GM12891 (cell line): ENCODE results near the gene LRP3.
"Not testable (repeated sequence)": the region's sequence is repeated elsewhere in the genome, so short reads cannot be mapped to it uniquely, and the experiment has no call there.

ENCODE experiments used
- DNase-seq: peaks from one replicate; pipeline ENCODE4 v3.0.0; 2011; ENCODE audit warnings: low spot score; ENCODE audit not compliant: insufficient read length
- FAIRE-seq: peaks from 2 replicates; lab custom pipeline; 2011; peaks lifted over from hg19 to GRCh38; lab: Jason Lieb, UNC
- PAX5 ChIP-seq: IDR thresholded peaks from 2 replicates; pipeline ENCODE4 v1.6.1; 2011; ENCODE audit warnings: low read length, moderate library complexity, mild to moderate bottlenecking; ENCODE audit not compliant: insufficient read depth, severe bottlenecking
- POLR2A ChIP-seq: IDR thresholded peaks from 2 replicates; pipeline ENCODE4 v1.6.1; 2011; ENCODE audit warnings: low read depth, low read length, control low read depth
- POLR2AphosphoS5 ChIP-seq: IDR thresholded peaks from 2 replicates; pipeline ENCODE4 v1.6.1; 2011; ENCODE audit warnings: low read depth, low read length, control low read depth
- POU2F2 ChIP-seq: IDR thresholded peaks from 2 replicates; pipeline ENCODE4 v1.6.1; 2011; ENCODE audit warnings: low read depth, mild to moderate bottlenecking, control low read depth, low read length, moderate library complexity
- SPI1 ChIP-seq: IDR thresholded peaks from 2 replicates; pipeline ENCODE4 v1.6.1; 2011; ENCODE audit warnings: low read depth, low read length, control low read depth
- TAF1 ChIP-seq: IDR thresholded peaks from 2 replicates; pipeline ENCODE4 v1.6.1; 2011; ENCODE audit warnings: low read depth, low read length, control low read depth

The LRP3 gene

GRCh38 chr19:33208371-33208895, 14.3 kb downstream of the LRP3 start:
- DNase-seq (no peak), FAIRE-seq (no peak)
- TF ChIP-seq SPI1 (no peak), TAF1 (no peak), POLR2A (no peak), POLR2AphosphoS5 (no peak), POU2F2 (no peak), PAX5 (no peak)

- DNase-seq (no peak), FAIRE-seq (no peak)
- TF ChIP-seq POLR2A: no peak
- no peak for TF ChIP-seq POLR2AphosphoS5
- TF ChIP-seq PAX5: no peak
- no peak for TF ChIP-seq SPI1
- no peak for TF ChIP-seq POU2F2
- TF ChIP-seq TAF1: no peak
Observed at GRCh38 chr19:33208904-33209849, 15.0 kb downstream of the LRP3 start.

DNA sequence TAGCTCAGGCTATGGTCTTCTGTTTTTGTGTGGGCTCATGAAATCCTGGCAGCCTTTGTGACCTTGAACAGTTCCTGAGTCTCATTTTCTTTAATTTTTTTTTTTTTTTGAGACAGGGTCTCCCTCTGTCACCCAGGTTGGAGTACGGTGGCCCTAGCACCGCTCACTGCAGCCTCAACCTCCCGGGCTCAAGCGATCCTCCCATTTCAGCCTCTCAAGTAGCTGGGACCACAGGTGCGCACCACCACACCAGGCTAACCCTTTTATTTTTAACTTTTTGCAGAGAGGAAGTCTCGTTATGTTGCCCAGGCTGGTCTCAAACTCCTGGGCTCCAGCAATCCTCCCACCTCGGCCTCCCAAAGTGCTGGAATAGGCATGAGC, 15.7 kb downstream of the LRP3 start:
- not testable (repeated sequence) for FAIRE-seq, DNase-seq

DNA sequence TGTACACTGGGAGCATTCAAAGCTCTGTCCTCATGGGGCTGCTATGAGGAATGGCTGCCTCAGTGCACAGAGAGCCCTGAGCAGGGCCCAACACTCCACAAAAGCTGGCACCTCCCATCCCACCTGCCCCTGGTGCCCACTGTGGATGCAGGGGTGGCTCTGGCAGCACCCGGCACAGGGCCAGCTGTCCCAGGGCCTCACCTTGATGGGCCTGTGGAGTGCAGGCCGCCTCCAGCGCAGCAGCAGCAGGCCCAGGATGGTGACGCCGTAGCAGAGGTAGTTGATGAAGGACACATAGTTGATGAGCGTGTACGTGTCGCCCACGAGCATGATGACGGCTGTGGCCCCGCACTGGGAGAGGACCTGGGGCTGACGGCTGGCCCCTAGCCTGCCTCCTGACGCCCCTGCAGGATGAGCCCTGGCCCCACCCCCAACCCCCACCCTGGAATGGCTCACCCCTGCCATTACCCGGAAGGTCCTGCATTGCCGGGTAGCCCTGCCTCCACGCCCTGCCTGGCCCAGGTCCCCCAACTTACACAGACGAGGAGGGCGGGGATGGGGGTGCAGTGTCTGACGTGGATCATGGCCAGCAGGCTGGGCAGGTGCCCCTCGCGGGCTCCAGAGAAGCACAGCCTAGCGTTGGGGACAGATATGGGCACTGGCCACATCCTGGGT, 16.3 kb downstream of the LRP3 start:
- DNase-seq (no peak), FAIRE-seq (no peak)
- TF ChIP-seq POLR2A: no peak
- no peak for TF ChIP-seq TAF1
- no peak for TF ChIP-seq SPI1
- no peak for TF ChIP-seq PAX5
- TF ChIP-seq POU2F2: no peak

DNA sequence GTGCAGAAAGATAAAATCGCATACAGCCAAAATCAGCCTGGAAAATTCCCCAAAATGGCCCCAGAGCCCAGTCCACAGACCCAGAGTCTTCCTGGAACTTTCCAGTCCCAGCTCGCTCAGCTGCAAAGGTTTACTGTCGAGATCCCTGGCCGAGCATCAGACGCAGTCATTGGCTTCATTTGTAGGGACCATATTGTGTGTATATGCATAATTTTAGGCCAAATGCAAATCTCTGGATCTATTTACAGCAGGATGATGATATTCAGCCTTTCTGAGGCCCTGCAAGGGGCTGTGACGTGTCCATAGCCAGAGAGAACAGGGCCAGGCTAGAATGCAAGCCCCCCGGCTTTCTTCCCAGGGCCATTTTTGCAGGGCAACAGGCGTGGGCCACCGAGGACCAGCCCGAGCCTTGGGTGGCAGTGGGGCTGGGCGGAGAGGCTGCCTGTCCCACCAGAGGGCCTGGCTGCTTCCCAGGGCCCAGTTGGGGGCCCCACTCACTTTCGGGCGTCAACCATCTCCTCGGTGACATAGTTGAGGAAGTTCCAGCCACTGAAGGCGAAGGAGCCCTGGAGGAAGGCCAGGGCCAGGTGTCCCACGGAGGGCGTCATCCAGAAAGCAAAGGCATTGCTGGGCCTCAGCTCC, 17.8 kb downstream of the LRP3 start:
- TF ChIP-seq PAX5: no peak
- DNase-seq: no peak
- no peak for FAIRE-seq

- no peak for TF ChIP-seq POU2F2
- no peak for TF ChIP-seq POLR2AphosphoS5
- TF ChIP-seq POLR2A: no peak
- no peak for TF ChIP-seq SPI1
- TF ChIP-seq PAX5: no peak
- no peak for TF ChIP-seq TAF1
- DNase-seq: no peak
- FAIRE-seq: no peak
Observed at GRCh38 chr19:33212436-33213172, 18.5 kb downstream of the LRP3 start.

DNA sequence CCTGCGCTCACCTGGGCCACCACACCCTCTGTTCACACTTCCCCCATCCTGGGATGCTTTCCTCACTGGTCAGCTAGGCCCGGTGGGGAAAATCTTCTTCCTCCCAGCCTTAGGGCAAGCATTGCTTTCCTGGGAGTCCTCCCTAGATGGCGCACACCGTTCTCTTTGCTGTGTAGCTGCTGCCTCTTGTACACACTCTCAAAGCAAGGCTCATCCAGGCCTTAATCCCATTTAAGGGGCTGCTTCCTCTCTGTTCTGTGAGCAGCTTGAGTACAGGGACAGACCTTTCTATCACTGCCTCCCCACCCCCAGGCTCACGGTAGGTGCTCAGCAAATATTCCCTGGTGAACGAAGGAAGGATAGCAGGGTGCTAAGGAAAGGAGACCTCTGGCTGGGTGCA, 20.5 kb downstream of the LRP3 start:
- FAIRE-seq (no peak), DNase-seq (no peak)
- TF ChIP-seq POU2F2: no peak
- TF ChIP-seq PAX5: no peak
- TF ChIP-seq SPI1: no peak
- no peak for TF ChIP-seq POLR2A
- no peak for TF ChIP-seq POLR2AphosphoS5
- TF ChIP-seq TAF1: no peak

DNA sequence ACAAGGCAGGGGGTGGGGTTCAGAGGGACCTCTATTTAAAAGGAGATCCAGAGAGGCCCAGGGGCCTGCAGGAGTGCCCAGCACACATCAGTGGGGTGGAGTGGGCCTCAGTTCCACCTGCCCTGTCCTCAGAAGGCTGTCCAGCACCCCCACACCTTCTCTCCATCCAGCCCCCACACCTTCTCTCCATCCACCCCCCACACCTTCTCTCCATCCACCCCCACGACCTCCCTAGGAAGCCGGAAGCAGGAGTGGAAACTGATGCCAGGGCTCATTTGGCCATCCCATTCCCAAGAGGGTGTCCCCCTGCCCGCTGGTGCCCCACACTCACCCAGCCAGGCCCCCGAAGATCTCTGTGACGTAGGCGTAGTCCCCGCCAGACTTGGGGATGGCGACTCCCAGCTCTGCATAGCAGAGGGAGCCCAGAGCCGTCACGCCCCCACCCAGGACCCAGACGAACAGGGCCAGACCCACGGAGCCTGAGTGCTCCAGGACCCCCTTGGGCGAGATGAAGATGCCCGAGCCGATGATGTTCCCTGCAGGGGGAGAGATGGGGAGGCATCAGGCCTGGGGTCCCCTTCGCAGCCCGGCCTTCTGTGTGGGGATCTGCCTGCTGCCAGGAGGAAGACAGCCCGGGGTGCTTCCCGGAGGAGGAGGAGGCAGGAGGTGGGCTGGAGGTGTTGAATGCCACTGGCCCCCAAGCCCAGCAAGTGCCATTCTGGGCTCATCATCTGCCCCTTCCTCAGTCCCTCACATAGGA, 21.5 kb downstream of the LRP3 start:
- FAIRE-seq: no peak
- TF ChIP-seq POLR2A: no peak
- TF ChIP-seq PAX5: no peak
- no peak for TF ChIP-seq POLR2AphosphoS5
- no peak for TF ChIP-seq TAF1
- no peak for TF ChIP-seq POU2F2
- no peak for TF ChIP-seq SPI1
- DNase-seq: no peak
